Endothelial cell of umbilical vein (primary cell): ENCODE measurements around the gene ASXL1. TPM values are rescaled to one million over a fixed set of nuclear protein-coding genes. Genes with fewer than 3 reads are reported as not detected.

ENCODE experiments used
- BruUV-seq: library from RNA; stranded (reverse); fragments of 400-500 nt; replicated peaks from 2 replicates; lab custom pipeline; 2021; lab: Mats Ljungman, UMichigan
- CTCF ChIA-PET: fragments of 300-600, 350-600 bp; sonication (Branson Sonifier 250); formaldehyde crosslinking; loops from one replicate; lab custom pipeline; 2021; ENCODE audit warnings: antibody characterized with exemption, inconsistent platforms; lab: Charles Lee
- POLR2A ChIA-PET: fragments of 300-600, 350-600 bp; sonication (Branson Sonifier 250); formaldehyde crosslinking; loops from one replicate; lab custom pipeline; 2021; ENCODE audit warnings: antibody characterized with exemption, inconsistent platforms; lab: Charles Lee
- DNase-seq: peaks from one replicate; pipeline ENCODE4 v3.0.0-alpha.2; 2011; ENCODE audit warnings: low read depth, low spot score
- FAIRE-seq: peaks from 2 replicates; lab custom pipeline; 2011; peaks lifted over from hg19 to GRCh38; lab: Jason Lieb, UNC
- H2AFZ ChIP-seq: 2 replicates; pipeline ENCODE4 v1.6.0; 2012; ENCODE audit warnings: low read depth, low read length, control low read depth, inconsistent platforms
- H3K27ac ChIP-seq: 2 replicates; pipeline ENCODE4 v1.5.1; 2011; ENCODE audit warnings: low read depth, mild to moderate bottlenecking, control low read depth, low read length, moderate library complexity; ENCODE audit not compliant: insufficient read depth
- H3K27me3 ChIP-seq, 2 experiments: 2 replicates each; pipeline versions ENCODE4 v1.6.0 to v1.6.1; 2011; ENCODE audit warnings: low read length in 2 of 2, mixed read lengths in 1 of 2; ENCODE audit not compliant: control insufficient read depth in 2 of 2, insufficient read depth in 2 of 2
- H3K36me3 ChIP-seq, 2 experiments: 2 replicates in 1 of 2; 3 replicates in 1 of 2; pipeline ENCODE4 v1.5.1; 2011; ENCODE audit warnings: low read length in 2 of 2, mild to moderate bottlenecking in 1 of 2, moderate library complexity in 1 of 2; ENCODE audit not compliant: control insufficient read depth in 2 of 2, insufficient read depth in 2 of 2; ENCODE audit errors: extremely low read depth in 1 of 2
- H3K4me1 ChIP-seq: 3 replicates; pipeline ENCODE4 v1.5.1; 2011; ENCODE audit warnings: mild to moderate bottlenecking, low read length; ENCODE audit not compliant: control insufficient read depth, insufficient read depth; ENCODE audit errors: extremely low read depth
- H3K4me2 ChIP-seq: 2 replicates; pipeline ENCODE4 v1.6.1; 2011; ENCODE audit warnings: low read length, control low read depth, mixed read lengths; ENCODE audit not compliant: insufficient read depth
- H3K4me3 ChIP-seq, 3 experiments: fragments of 200-600 bp in 1 of 3; sonication (generic), shearing (Covaris generic) in 1 of 3; replicated peaks in 1 of 3; 2 replicates each; pipeline ENCODE4 v1.5.1; 2011 to 2016; ENCODE audit warnings: control low read depth in 3 of 3, low read length in 3 of 3, mild to moderate bottlenecking in 2 of 3, inconsistent platforms in 1 of 3, low read depth in 1 of 3, moderate library complexity in 1 of 3; ENCODE audit not compliant: insufficient read depth in 1 of 3
- H3K79me2 ChIP-seq: 2 replicates; pipeline ENCODE4 v1.6.0; 2012; ENCODE audit warnings: low read length, inconsistent platforms; ENCODE audit not compliant: control insufficient read depth, insufficient read depth
- H3K9ac ChIP-seq: replicated peaks from 2 replicates; pipeline ENCODE3; 2011; ENCODE audit warnings: low read length, control low read depth; ENCODE audit not compliant: insufficient read depth; ENCODE audit errors: extremely low read depth
- H3K9me1 ChIP-seq: replicated peaks from 3 replicates; pipeline ENCODE4 v1.6.0; 2011; ENCODE audit warnings: mild to moderate bottlenecking, low read length; ENCODE audit not compliant: control insufficient read depth, insufficient read depth; ENCODE audit errors: extremely low read depth
- H3K9me3 ChIP-seq: replicated peaks from 2 replicates; pipeline ENCODE4 v1.5.1; 2012; ENCODE audit warnings: low read length, inconsistent platforms; ENCODE audit not compliant: control insufficient read depth, insufficient read depth
- H4K20me1 ChIP-seq: replicated peaks from 2 replicates; pipeline ENCODE3; 2011; ENCODE audit warnings: mild to moderate bottlenecking, low read length; ENCODE audit not compliant: control insufficient read depth, insufficient read depth; ENCODE audit errors: extremely low read depth
- EZH2 ChIP-seq: IDR thresholded peaks from 2 replicates; pipeline ENCODE4 v1.6.1; 2012; ENCODE audit warnings: borderline replicate concordance, low read depth, mild to moderate bottlenecking, moderate library complexity, low read length, inconsistent platforms; ENCODE audit not compliant: severe bottlenecking
- FOS ChIP-seq: IDR thresholded peaks from 2 replicates; pipeline ENCODE4 v1.6.1; 2011; ENCODE audit warnings: mild to moderate bottlenecking, low read length, moderate library complexity, borderline replicate concordance; ENCODE audit not compliant: insufficient read depth
- GATA2 ChIP-seq: IDR thresholded peaks from 2 replicates; pipeline ENCODE4 v1.7.0; 2011; ENCODE audit warnings: low read depth, mild to moderate bottlenecking, moderate library complexity, mixed read lengths, low read length; ENCODE audit not compliant: insufficient read length, insufficient read depth
- JUN ChIP-seq: IDR thresholded peaks from 2 replicates; pipeline ENCODE4 v1.6.1; 2011; ENCODE audit warnings: borderline replicate concordance, low read depth; ENCODE audit not compliant: insufficient read length, insufficient read depth
- MYC ChIP-seq: IDR thresholded peaks from one replicate; pipeline ENCODE4 v1.6.1; 2011; ENCODE audit warnings: mild to moderate bottlenecking, low read depth, low read length
- POLR2A ChIP-seq: IDR thresholded peaks from 2 replicates; pipeline ENCODE4 v1.6.1; 2012; ENCODE audit warnings: low read depth, mild to moderate bottlenecking, control low read depth, low read length
- POLR2AphosphoS5 ChIP-seq: IDR thresholded peaks from 2 replicates; pipeline ENCODE4 v1.6.1; 2012; ENCODE audit warnings: low read depth, mild to moderate bottlenecking, control low read depth, low read length, moderate library complexity; ENCODE audit not compliant: insufficient read depth
- dilution Hi-C: fragments of 300-500 bp; cut with MboI; formaldehyde crosslinking; loops from one replicate; pipeline ENCODE4 v1.15.0; 2019; ENCODE audit warnings: low sequenced_read_pairs; ENCODE audit not compliant: extremely low pct_ligation_motif_present
- intact Hi-C: fragments of 100-400 bp; cut with micrococcal nuclease; formaldehyde crosslinking; loops from one replicate; pipeline ENCODE4 v1.10.0; 2022
- polyA plus RNA-seq, 4 experiments: library from polyadenylated mRNA; depleted of rRNA in 3 of 4; stranded (reverse) in 3 of 4; unstranded in 1 of 4; fragments of >200 nt; gene quantifications; 2 replicates each; pipeline versions ENCODE4 v1.2.1 to v1.2.3, GENCODE V29; 2011 to 2012; ENCODE audit warnings: missing spikeins in 1 of 4
- total RNA-seq: library from RNA; stranded (reverse); gene quantifications from 2 replicates; pipeline ENCODE4 v1.2.3, GENCODE V29; 2021
- TF ChIP-seq, protein P1 (sequence below), 2 donors: IDR thresholded peaks; 1 replicate in 1 of 2; 2 replicates in 1 of 2; pipeline ENCODE4 v1.5.1; 2011; ENCODE audit warnings: low read length in 2 of 2, mild to moderate bottlenecking in 2 of 2, moderate library complexity in 2 of 2, control low read depth in 1 of 2, inconsistent platforms in 1 of 2, low read depth in 1 of 2; ENCODE audit not compliant: insufficient read depth in 1 of 2; ENCODE audit errors: extremely low read depth in 1 of 2
- TF ChIP-seq, protein P2 (sequence below): IDR thresholded peaks from 2 replicates; pipeline ENCODE4 v1.6.1; 2011; ENCODE audit not compliant: insufficient read depth, insufficient read length

The ASXL1 gene
- total and polyA plus RNA-seq, 2 donors (not counting 3 experiments of a cell fraction or from before 2014, with no cell fraction given) = 45.4 to 101 TPM

DNA sequence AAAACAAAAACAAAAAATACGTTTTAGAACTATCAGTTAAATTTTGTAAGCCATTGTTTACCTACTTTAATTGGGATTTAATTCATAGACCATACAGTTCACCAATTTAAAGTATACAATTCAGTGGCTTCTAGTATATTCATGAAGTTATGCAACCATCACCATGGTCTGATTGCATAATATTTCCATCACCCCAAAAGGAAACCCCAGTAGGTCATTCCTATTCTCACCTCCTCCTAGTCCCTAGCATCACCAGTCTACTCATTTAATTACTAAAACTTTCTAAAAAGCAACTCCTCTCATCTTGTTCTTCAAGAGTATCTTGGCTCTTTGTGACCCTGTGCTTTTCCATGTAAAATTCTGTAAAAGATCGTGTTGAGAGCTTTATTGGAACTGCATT lies 60.2 kb downstream of the ASXL1 start:
- CTCF ChIA-PET = interaction anchor here (0.8 to 0.9 kb wide), 2 partner anchors 12 to 13 kb away, joined by 3 read pairs; no protein-coding TSS in a partner anchor
- BruUV-seq = no TSS peak
- Histone ChIP-seq H3K9ac (no peak overlapping the region), H3K36me3 (peaks cover 0 to 1% of the 10 kb centered on the region in 2 experiments), H3K79me2 (peaks cover 51% of the 10 kb centered on the region), H3K27ac (no peak overlapping the region), H2AFZ (no peak overlapping the region), H3K9me3 (no peaks in the 10 kb centered on the region), H3K4me1 (no peaks in the 10 kb centered on the region), H3K4me2 (no peak overlapping the region), H4K20me1 (peaks cover 9% of the 10 kb centered on the region), H3K27me3 (no peaks in the 10 kb centered on the region), H3K4me3 (no peak overlapping the region), H3K9me1 (no peaks in the 10 kb centered on the region)
- POLR2A ChIA-PET = interaction anchor here (0.7 kb wide), 1 partner anchor 32 kb away, joined by 10 read pairs; no protein-coding TSS in a partner anchor
- no peak for DNase-seq
- TF ChIP-seq POLR2AphosphoS5 (no peak), POLR2A (no peak), EZH2 (no peak), FOS (no peak), MYC (no peak), GATA2 (no peak), JUN (no peak)
- TF ChIP-seq, protein P1, sequence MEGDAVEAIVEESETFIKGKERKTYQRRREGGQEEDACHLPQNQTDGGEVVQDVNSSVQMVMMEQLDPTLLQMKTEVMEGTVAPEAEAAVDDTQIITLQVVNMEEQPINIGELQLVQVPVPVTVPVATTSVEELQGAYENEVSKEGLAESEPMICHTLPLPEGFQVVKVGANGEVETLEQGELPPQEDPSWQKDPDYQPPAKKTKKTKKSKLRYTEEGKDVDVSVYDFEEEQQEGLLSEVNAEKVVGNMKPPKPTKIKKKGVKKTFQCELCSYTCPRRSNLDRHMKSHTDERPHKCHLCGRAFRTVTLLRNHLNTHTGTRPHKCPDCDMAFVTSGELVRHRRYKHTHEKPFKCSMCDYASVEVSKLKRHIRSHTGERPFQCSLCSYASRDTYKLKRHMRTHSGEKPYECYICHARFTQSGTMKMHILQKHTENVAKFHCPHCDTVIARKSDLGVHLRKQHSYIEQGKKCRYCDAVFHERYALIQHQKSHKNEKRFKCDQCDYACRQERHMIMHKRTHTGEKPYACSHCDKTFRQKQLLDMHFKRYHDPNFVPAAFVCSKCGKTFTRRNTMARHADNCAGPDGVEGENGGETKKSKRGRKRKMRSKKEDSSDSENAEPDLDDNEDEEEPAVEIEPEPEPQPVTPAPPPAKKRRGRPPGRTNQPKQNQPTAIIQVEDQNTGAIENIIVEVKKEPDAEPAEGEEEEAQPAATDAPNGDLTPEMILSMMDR (IDR thresholded peaks at IDR 0.05; ENCODE audit: extremely low read depth in 1 of 2, insufficient read depth in 1 of 2, low read depth in 1 of 2, low read length in 2 of 2) = no peak
- TF ChIP-seq, protein P2, sequence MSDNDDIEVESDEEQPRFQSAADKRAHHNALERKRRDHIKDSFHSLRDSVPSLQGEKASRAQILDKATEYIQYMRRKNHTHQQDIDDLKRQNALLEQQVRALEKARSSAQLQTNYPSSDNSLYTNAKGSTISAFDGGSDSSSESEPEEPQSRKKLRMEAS = no peak
- intact Hi-C loops = no loop called here
- no peak for FAIRE-seq
- dilution Hi-C loops = no loop called here
